ENCODE data around the gene MAPRE2.

The MAPRE2 gene

GRCh38 chr18:35061804-35062203, 20.6 kb downstream of the MAPRE2 start:
- no peak for DNase-seq (ENCODE audit: low read depth, low spot score)

DNA sequence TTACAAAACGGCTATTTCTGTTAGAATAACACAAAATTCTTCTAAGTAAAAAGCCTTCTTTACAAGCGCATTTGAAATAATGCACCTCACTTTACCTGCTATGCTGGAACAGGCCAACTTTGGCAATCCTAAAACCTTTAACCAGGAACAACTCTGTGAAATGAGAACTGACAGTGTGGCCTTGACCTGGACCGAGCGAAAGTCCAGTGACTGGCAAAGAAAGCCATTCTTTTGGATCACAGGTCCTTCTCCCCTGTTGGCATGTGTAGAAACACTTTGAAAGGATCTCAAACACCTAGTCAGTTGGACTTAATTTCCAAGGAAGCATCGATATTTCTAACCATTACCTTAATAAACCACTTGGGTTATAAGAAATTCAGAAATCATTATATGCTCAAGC, 21.2 kb downstream of the MAPRE2 start:
- DNase-seq (ENCODE audit: low read depth, low spot score): no peak

DNA sequence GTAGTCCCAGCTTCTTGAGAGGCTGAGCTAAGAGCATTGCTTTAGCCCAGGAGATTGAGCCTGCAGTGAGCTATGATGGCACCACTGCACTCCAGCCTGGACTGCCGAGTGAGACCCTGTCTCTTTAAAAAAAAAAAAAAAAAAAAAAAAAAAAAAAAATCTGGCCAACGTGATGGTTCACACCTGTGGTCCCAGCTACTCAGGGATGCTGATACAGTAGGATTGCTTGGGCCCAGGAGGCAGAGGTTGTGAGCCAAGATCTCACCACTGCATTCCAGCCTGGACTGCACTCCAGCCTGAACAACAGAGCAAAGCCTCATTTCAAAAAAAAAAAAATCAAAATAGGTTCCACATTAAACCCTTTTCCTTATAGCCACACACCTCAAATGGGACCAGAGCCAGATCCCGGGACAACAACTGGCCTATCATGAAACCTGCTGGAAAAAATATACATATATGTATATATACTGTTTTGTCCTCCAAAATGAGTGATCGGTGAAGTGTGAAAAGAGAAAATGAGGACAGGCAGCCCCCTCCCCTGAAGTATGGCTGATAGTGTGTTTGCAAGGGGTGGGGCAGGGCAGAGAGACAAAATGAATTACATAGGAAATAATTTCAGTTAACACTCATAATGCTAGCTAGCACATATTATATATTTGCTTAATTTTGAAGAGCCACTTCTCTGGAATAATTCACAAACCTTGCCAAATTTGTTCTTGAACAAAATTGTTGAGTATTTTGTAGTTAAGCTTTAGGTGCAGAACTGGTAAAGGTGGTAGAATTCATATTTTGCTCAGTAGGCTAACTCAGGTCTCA, 22.9 kb downstream of the MAPRE2 start:
- DNase-seq (ENCODE audit: low read depth, low spot score): no peak

- no peak for DNase-seq (ENCODE audit: low read depth, low spot score)
Observed at GRCh38 chr18:35067454-35067853, 26.2 kb downstream of the MAPRE2 start.

DNA sequence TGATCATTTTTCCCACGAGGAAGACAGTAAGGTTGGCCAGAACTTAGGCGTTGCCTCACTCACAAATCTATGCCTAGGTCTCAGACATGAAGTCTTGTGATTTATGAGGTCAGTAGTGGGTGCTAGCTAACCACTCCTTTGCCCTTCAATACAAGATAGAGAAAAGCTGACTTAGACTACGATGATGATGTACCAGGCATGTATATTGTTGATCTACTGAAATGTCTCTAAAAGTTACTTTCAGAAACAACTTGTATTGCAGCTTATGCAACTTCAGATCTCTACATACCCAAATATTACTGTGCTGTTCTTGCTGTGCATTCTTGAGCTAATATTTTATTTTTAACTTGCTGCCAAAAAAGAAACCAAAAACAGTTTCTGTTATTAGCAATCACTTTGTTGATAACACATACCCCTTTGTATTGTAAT, 30.6 kb downstream of the MAPRE2 start:
- no peak for DNase-seq (ENCODE audit: low read depth, low spot score)

DNA sequence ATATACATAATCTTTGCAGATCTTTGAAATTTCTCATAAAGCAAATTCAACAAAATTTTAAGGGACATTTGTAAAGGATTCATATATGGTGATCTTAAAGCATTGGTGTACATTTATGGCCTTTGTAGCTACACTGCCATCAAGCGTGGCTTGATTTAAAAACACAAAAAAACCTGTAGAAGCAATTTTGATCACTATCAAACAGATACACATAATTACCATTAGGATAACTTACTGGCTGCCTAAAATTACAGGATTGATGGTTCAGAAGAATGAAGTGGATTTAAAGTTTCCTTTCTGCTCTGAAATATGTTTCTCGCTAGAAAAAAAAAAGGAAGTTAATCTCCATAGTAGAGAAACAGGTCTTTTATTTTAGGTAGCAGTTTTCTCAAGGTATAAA, 31.4 kb downstream of the MAPRE2 start:
- DNase-seq (ENCODE audit: low read depth, low spot score): no peak

GRCh38 chr18:35073186-35074105, 32.2 kb downstream of the MAPRE2 start:
- no peak for DNase-seq (ENCODE audit: low read depth, low spot score)

- no peak for DNase-seq (ENCODE audit: low read depth, low spot score)
Observed at GRCh38 chr18:35074581-35074980, 33.4 kb downstream of the MAPRE2 start.

DNA sequence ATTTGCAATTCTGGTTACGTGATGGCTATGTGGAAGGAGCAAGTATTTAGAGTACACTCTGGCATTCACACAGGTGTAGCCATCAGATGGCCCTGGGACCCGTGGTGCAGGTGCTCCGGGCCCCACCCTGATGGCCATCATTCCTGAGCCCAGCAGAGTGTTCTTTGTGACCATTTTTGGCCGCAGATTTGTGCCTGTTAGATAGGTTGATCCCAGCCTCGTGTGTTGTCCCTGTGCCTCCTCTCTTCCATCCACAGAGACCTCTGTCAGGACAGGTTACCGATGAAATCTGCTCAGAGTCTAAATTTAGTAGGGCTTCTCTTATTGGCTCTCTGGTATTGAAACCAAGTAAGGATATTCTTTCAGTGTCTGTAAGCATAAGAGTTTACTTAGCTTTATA, 33.9 kb downstream of the MAPRE2 start:
- DNase-seq (ENCODE audit: low read depth, low spot score): no peak

- DNase-seq (ENCODE audit: low read depth, low spot score): no peak
Observed at GRCh38 chr18:35076135-35076924, 35.1 kb downstream of the MAPRE2 start.

GRCh38 chr18:35077937-35078336, 36.7 kb downstream of the MAPRE2 start:
- no peak for DNase-seq (ENCODE audit: low read depth, low spot score)

GRCh38 chr18:35080058-35080457, 38.8 kb downstream of the MAPRE2 start:
- DNase-seq (ENCODE audit: low read depth, low spot score): no peak

- DNase-seq (ENCODE audit: low read depth, low spot score): no peak
Observed at GRCh38 chr18:35083174-35083712, 42.0 kb downstream of the MAPRE2 start.

- no peak for DNase-seq (ENCODE audit: low read depth, low spot score)
Observed at GRCh38 chr18:35084494-35085449, 43.6 kb downstream of the MAPRE2 start.

DNA sequence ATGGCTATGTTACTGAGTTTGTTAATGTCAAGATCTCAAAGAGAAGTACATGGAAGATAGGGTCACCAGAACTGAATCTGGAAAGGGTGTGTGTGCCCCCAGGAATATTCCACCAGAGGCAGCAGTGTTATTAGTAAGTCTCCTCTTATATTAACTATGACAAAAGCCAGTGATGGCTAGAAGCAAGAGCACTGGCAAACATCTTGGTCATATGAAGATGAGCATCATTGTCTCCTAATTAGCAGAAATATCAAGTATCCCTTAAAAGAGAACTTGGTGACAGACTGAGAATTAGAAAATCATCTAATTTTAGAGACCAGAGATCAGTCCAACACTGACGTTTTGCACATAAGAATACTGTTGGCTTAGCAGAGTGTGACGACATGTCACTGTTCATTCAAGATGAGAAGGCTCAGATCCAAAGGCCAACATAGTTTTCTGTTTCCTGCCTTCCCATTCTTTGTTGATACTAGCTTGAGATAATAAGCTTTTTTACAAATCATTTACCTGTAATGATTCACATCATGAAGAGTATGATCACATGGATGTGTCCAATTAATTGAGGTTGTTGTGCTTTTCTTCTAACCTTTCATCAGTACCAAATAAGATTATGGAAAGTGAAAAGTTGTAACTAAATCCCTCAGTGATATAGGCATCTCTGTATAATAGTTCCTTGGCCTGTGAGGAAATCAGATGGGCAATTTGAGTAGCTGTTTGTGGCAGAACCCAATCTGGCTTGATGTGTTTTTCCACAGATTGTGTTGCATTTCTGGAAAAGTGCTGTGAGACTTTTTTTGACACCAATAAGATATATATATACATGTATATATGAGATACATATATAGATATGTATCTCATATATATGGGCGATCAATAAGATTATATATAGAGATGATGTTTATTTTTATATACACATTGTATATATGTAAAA, 44.5 kb downstream of the MAPRE2 start:
- no peak for DNase-seq (ENCODE audit: low read depth, low spot score)

DNA sequence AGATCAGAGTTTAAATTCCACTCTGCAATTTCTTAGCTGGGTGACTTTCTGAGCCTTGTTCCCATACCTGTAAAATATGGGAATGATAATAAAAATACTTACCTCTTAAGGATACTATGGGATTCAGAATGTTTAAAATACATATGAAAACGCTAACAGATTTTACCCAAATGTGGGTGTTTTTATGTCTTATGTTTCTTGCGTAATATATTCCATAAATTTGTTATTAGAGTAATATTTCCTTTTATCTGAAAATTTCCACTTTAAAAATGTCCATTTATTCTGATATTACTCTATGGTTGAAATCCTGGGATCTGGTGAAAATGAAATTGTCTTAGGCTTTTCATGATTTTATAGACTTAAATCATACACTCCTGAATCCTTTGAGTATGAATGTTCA, 45.5 kb downstream of the MAPRE2 start:
- no peak for DNase-seq (ENCODE audit: low read depth, low spot score)

GRCh38 chr18:35087726-35088125, 46.5 kb downstream of the MAPRE2 start:
- DNase-seq (ENCODE audit: low read depth, low spot score): no peak

- DNase-seq (ENCODE audit: low read depth, low spot score): no peak
Observed at GRCh38 chr18:35088921-35089320, 47.7 kb downstream of the MAPRE2 start.

DNA sequence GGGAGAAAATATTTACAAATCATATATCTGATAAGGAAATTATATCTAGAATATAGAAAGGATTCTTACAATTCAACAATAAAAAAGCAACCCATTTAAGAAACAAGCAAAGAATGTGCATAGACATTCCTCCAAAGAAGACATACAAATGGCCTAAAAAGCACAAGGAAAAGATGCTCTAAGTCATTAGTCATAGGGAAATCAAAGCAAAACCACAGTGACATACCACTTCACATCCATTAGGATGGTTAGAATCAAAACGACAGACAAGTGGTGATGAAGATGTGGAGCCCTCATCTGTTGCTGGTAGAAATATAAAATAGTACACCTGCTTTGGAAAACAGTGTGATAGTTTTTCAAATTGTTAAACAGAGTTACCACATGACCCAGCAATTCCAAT, 48.2 kb downstream of the MAPRE2 start:
- DNase-seq (ENCODE audit: low read depth, low spot score): no peak
